HCT116 (cell line): Measurements from ENCODE around the gene STRADA. TPM values are rescaled to one million over a fixed set of nuclear protein-coding genes. Genes with fewer than 3 reads are reported as not detected.

Experiments
- ATAC-seq: fragments of 200-7000 bp; cut with Tn5 transposase; 2 replicates; pipeline ENCODE4 v1.9.1; 2020; ENCODE audit warnings: mild to moderate bottlenecking, moderate library complexity
- BruUV-seq: library from RNA; stranded (reverse); fragments of 400-500 nt; replicated peaks from 2 replicates; lab custom pipeline; 2021; lab: Mats Ljungman, UMichigan
- CTCF ChIA-PET: fragments of 300-600 bp; sonication (Branson Sonifier 250); formaldehyde crosslinking; loops from one replicate; lab custom pipeline; 2021; ENCODE audit warnings: antibody characterized with exemption; lab: Charles Lee
- POLR2A ChIA-PET: fragments of 300-600, 350-600 bp; sonication (Branson Sonifier 250); formaldehyde crosslinking; loops from one replicate; lab custom pipeline; 2021; ENCODE audit warnings: antibody characterized with exemption; lab: Charles Lee
- RAD21 ChIA-PET, 2 experiments: fragments of 300-600 bp; sonication (Branson Sonifier 250); formaldehyde crosslinking; loops; one replicate each; lab custom pipeline; 2023; ENCODE audit warnings: low total read pairs in 2 of 2; ENCODE audit not compliant: uncharacterized antibody in 2 of 2, unreplicated experiment in 2 of 2, low non-redundant PET in 1 of 2; lab: Charles Lee
- DNase-seq: peaks from one replicate; pipeline ENCODE4 v3.0.0-alpha.2; 2010; ENCODE audit warnings: low read depth, low spot score
- H2AFZ ChIP-seq: fragments of 200-600 bp; shearing (Covaris generic), sonication (generic); 2 replicates; pipeline ENCODE4 v1.6.1; 2017; ENCODE audit warnings: low read depth, mixed run types, mixed read lengths, antibody characterized with exemption, low read length; ENCODE audit not compliant: poor library complexity, severe bottlenecking
- H3K27ac ChIP-seq: 2 replicates; pipeline ENCODE4 v1.5.1; 2012; ENCODE audit warnings: low read depth, low read length
- H3K27me3 ChIP-seq: fragments of 200-600 bp; sonication (generic); 2 replicates; pipeline ENCODE4 v1.6.1; 2016; ENCODE audit warnings: mixed run types, low read length, mixed read lengths; ENCODE audit not compliant: insufficient read depth
- H3K36me3 ChIP-seq, 2 experiments: fragments of 200-500 bp in 1 of 2; fragments of 200-600 bp in 1 of 2; sonication (Bioruptor generic) in 1 of 2; sonication (generic) in 1 of 2; 2 replicates each; pipeline versions ENCODE4 v1.5.1 to v1.6.1; 2014 to 2016; ENCODE audit warnings: low read length in 2 of 2, inconsistent platforms in 1 of 2, mixed read lengths in 1 of 2, mixed run types in 1 of 2; ENCODE audit not compliant: insufficient read depth in 2 of 2, control insufficient read depth in 1 of 2
- H3K4me1 ChIP-seq, 2 experiments: fragments of 200-600 bp in 1 of 2; sonication (generic) in 1 of 2; 2 replicates each; pipeline versions ENCODE4 v1.5.1 to v1.6.1; 2012 to 2017; ENCODE audit warnings: low read length in 2 of 2, inconsistent platforms in 1 of 2, mild to moderate bottlenecking in 1 of 2, mixed read lengths in 1 of 2, mixed run types in 1 of 2, moderate library complexity in 1 of 2; ENCODE audit not compliant: insufficient read depth in 2 of 2, control insufficient read depth in 1 of 2
- H3K4me2 ChIP-seq: fragments of 200-600 bp; sonication (generic); 2 replicates; pipeline ENCODE4 v1.6.1; 2017; ENCODE audit warnings: mixed run types, low read length, mixed read lengths
- H3K4me3 ChIP-seq, 2 experiments: fragments of 200-600 bp in 1 of 2; sonication (generic) in 1 of 2; replicated peaks in 1 of 2; 2 replicates each; pipeline ENCODE4 v1.5.1; 2011 to 2016; ENCODE audit warnings: low read length in 2 of 2, control low read depth in 1 of 2, low read depth in 1 of 2, mild to moderate bottlenecking in 1 of 2, mixed read lengths in 1 of 2, mixed run types in 1 of 2
- H3K79me2 ChIP-seq: fragments of 200-600 bp; sonication (generic); 2 replicates; pipeline ENCODE4 v1.6.1; 2017; ENCODE audit warnings: mild to moderate bottlenecking, mixed run types, low read length, moderate library complexity, mixed read lengths; ENCODE audit not compliant: insufficient read depth
- H3K9ac ChIP-seq: fragments of 200-600 bp; sonication (generic); 2 replicates; pipeline ENCODE4 v1.6.1; 2016; ENCODE audit warnings: low read length, mixed read lengths
- H3K9me2 ChIP-seq: fragments of 200-600 bp; sonication (generic), shearing (Covaris generic); 2 replicates; pipeline ENCODE4 v1.6.1; 2017; ENCODE audit warnings: mixed run types, mild to moderate bottlenecking, moderate library complexity; ENCODE audit not compliant: insufficient read depth
- H3K9me3 ChIP-seq, 2 experiments: fragments of 200-500 bp in 1 of 2; fragments of 200-600 bp in 1 of 2; sonication (Bioruptor generic) in 1 of 2; sonication (generic) in 1 of 2; 2 replicates each; pipeline ENCODE4 v1.6.1; 2014 to 2017; ENCODE audit warnings: low read length in 2 of 2, mixed read lengths in 2 of 2, inconsistent platforms in 1 of 2, low read depth in 1 of 2, mild to moderate bottlenecking in 1 of 2, mixed run types in 1 of 2, moderate library complexity in 1 of 2; ENCODE audit not compliant: control insufficient read depth in 1 of 2, insufficient read depth in 1 of 2
- H4K20me1 ChIP-seq: fragments of 200-600 bp; sonication (generic), shearing (Covaris generic); 2 replicates; pipeline ENCODE4 v1.6.1; 2017; ENCODE audit warnings: mixed run types, mild to moderate bottlenecking, moderate library complexity; ENCODE audit not compliant: insufficient read depth
- CBX3 ChIP-seq: IDR thresholded peaks from 2 replicates; pipeline ENCODE4 v1.6.1; 2012; ENCODE audit warnings: low read depth
- CEBPB ChIP-seq: IDR thresholded peaks from 2 replicates; pipeline ENCODE4 v1.6.1; 2012; ENCODE audit warnings: low read depth
- EGR1 ChIP-seq: IDR thresholded peaks from 2 replicates; pipeline ENCODE4 v1.6.1; 2012; ENCODE audit warnings: low read depth
- EZH2 ChIP-seq: fragments of 200-600 bp; sonication (generic); IDR thresholded peaks from 2 replicates; pipeline ENCODE4 v1.6.1; 2017; ENCODE audit warnings: antibody characterized with exemption, mixed run types
- EZH2phosphoT487 ChIP-seq: fragments of 200-600 bp; IDR thresholded peaks from 2 replicates; pipeline ENCODE4 v1.6.1; 2018; ENCODE audit warnings: antibody characterized with exemption, borderline replicate concordance
- FOSL1 ChIP-seq: IDR thresholded peaks from 2 replicates; pipeline ENCODE4 v1.6.1; 2012; ENCODE audit warnings: low read depth
- JUND ChIP-seq: IDR thresholded peaks from 2 replicates; pipeline ENCODE4 v1.6.1; 2012
- POLR2A ChIP-seq: IDR thresholded peaks from 2 replicates; pipeline ENCODE4 v1.7.0; 2011; ENCODE audit warnings: borderline replicate concordance; ENCODE audit not compliant: insufficient read depth, insufficient read length; ENCODE audit errors: extremely low read depth
- RAD21 ChIP-seq: IDR thresholded peaks from 2 replicates; pipeline ENCODE4 v1.6.1; 2012; ENCODE audit warnings: low read depth, mild to moderate bottlenecking
- SIN3A ChIP-seq: IDR thresholded peaks from 2 replicates; pipeline ENCODE4 v1.6.1; 2012; ENCODE audit warnings: low read depth
- SP1 ChIP-seq: IDR thresholded peaks from 2 replicates; pipeline ENCODE4 v1.6.1; 2012; ENCODE audit warnings: low read depth
- TCF7L2 ChIP-seq: IDR thresholded peaks from 2 replicates; pipeline ENCODE4 v1.7.0; 2011; ENCODE audit warnings: borderline replicate concordance, inconsistent platforms; ENCODE audit not compliant: insufficient read depth, insufficient read length; ENCODE audit errors: extremely low read depth
- YY1 ChIP-seq: IDR thresholded peaks from 2 replicates; pipeline ENCODE4 v1.6.1; 2011; ENCODE audit warnings: low read length, low read depth, moderate library complexity, mild to moderate bottlenecking; ENCODE audit not compliant: insufficient replicate concordance; ENCODE audit errors: extremely low read depth
- ZFX ChIP-seq: fragments of 450-650 bp; IDR thresholded peaks from 2 replicates; pipeline ENCODE4 v1.6.1; 2017
- ZNF274 ChIP-seq: fragments of 200-500 bp; sonication (Bioruptor generic); IDR thresholded peaks from 2 replicates; pipeline ENCODE4 v1.6.1; 2014; ENCODE audit warnings: mild to moderate bottlenecking, low read depth, low read length, inconsistent platforms
- intact Hi-C: fragments of 100-400 bp; cut with micrococcal nuclease; formaldehyde crosslinking; loops from 2 replicates; pipeline ENCODE4 v1.10.0; 2022
- total RNA-seq: library from RNA; stranded (reverse); gene quantifications from one replicate; pipeline ENCODE4 v1.2.1, GENCODE V29; 2021; ENCODE audit not compliant: unreplicated experiment
- TF ChIP-seq, protein P1 (sequence below): IDR thresholded peaks from 2 replicates; pipeline ENCODE4 v1.6.1; 2012; ENCODE audit warnings: low read depth
- TF ChIP-seq, protein P2 (sequence below): IDR thresholded peaks from 2 replicates; pipeline ENCODE4 v1.6.1; 2012

Gene STRADA
- total RNA-seq, 1 experiment from 2014 or later, result 38.0 TPM

DNA sequence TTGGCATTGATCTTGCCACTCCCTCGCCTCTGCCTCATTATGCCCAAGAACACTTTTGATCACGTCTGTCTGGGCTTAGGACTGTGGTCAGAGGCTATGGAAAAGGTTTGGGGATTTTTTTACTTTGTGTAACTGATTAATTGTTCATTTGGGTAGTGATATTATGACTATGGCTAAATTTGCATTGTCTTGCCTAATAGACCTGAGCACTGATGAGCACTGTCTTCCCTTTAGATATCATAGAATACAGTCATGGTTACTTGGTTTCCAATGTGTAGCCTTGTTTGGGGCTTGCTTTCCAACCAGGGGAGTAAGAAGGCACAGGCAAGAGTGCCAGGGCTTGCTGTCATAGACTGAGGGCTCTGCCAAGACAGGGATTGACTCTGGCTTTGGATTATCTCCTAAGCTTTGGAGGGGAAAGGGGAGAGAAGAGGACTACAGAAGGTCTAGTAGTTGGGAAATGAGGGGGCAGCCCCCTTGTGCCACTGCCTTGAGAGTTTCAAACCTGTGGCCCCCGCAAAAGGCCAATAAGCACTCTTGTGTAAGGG, 55.4 kb downstream of the STRADA start:
- POLR2A ChIA-PET, result no interaction called here
- RAD21 ChIA-PET, result no interaction called here
- Histone ChIP-seq H3K27ac (no peak overlapping the region), H3K27me3 (no peaks in the 10 kb centered on the region), H3K79me2 (no peaks in the 10 kb centered on the region), H4K20me1 (no peaks in the 10 kb centered on the region), H2AFZ (no peak overlapping the region), H3K9ac (no peak overlapping the region), H3K4me2 (no peak overlapping the region), H3K9me3 (no peaks in the 10 kb centered on the region), H3K9me2 (no peaks in the 10 kb centered on the region), H3K4me1 (no peaks in the 10 kb centered on the region), H3K36me3 (peaks cover 3 to 5% of the 10 kb centered on the region in 2 experiments; a peak in 2 of 4 replicates), H3K4me3 (no peak overlapping the region)
- DNase-seq (no peak), ATAC-seq (no peak)
- TF ChIP-seq, protein P1, sequence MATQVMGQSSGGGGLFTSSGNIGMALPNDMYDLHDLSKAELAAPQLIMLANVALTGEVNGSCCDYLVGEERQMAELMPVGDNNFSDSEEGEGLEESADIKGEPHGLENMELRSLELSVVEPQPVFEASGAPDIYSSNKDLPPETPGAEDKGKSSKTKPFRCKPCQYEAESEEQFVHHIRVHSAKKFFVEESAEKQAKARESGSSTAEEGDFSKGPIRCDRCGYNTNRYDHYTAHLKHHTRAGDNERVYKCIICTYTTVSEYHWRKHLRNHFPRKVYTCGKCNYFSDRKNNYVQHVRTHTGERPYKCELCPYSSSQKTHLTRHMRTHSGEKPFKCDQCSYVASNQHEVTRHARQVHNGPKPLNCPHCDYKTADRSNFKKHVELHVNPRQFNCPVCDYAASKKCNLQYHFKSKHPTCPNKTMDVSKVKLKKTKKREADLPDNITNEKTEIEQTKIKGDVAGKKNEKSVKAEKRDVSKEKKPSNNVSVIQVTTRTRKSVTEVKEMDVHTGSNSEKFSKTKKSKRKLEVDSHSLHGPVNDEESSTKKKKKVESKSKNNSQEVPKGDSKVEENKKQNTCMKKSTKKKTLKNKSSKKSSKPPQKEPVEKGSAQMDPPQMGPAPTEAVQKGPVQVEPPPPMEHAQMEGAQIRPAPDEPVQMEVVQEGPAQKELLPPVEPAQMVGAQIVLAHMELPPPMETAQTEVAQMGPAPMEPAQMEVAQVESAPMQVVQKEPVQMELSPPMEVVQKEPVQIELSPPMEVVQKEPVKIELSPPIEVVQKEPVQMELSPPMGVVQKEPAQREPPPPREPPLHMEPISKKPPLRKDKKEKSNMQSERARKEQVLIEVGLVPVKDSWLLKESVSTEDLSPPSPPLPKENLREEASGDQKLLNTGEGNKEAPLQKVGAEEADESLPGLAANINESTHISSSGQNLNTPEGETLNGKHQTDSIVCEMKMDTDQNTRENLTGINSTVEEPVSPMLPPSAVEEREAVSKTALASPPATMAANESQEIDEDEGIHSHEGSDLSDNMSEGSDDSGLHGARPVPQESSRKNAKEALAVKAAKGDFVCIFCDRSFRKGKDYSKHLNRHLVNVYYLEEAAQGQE, result no peak
- TF ChIP-seq CBX3 (no peak), TCF7L2 (no peak), EGR1 (no peak), JUND (no peak), SP1 (no peak), SIN3A (no peak), RAD21 (no peak), YY1 (no peak), CEBPB (no peak), ZNF274 (no peak), EZH2phosphoT487 (no peak), FOSL1 (no peak), ZFX (no peak), POLR2A (no peak), EZH2 (no peak)
- TF ChIP-seq, protein P2, sequence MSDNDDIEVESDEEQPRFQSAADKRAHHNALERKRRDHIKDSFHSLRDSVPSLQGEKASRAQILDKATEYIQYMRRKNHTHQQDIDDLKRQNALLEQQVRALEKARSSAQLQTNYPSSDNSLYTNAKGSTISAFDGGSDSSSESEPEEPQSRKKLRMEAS, result no peak
- CTCF ChIA-PET, result interaction anchor here (0.6 kb wide), 1 partner anchor 9 kb away, joined by 3 read pairs; no protein-coding TSS in a partner anchor
- intact Hi-C loops, result no loop called here
- BruUV-seq, result no TSS peak
